BLaER1 treated with 17β-estradiol and CSF1 and Interleukin-3, amounts not matched to agents 10 nM and 100 nM (cell line): Measurements from ENCODE around the gene MKI67.

Experiments used
- H3K27ac ChIP-seq, 11 experiments: shearing (Covaris generic); formaldehyde crosslinking; 2 replicates each; pipeline ENCODE4 v1.8.1; 2022
- H3K27me3 ChIP-seq, 11 experiments: shearing (Covaris generic); formaldehyde crosslinking; 2 replicates each; pipeline ENCODE4 v1.8.1; 2022
- H3K36me3 ChIP-seq, 11 experiments: shearing (Covaris generic); formaldehyde crosslinking; 2 replicates each; pipeline ENCODE4 v1.8.1; 2022
- H3K4me1 ChIP-seq, 10 experiments: shearing (Covaris generic); formaldehyde crosslinking; 2 replicates each; pipeline ENCODE4 v1.8.1; 2022
- H3K4me2 ChIP-seq, 11 experiments: shearing (Covaris generic); formaldehyde crosslinking; 2 replicates each; pipeline ENCODE4 v1.8.1; 2022
- H3K4me3 ChIP-seq, 10 experiments: shearing (Covaris generic); formaldehyde crosslinking; 2 replicates each; pipeline ENCODE4 v1.8.1; 2022
- H3K9ac ChIP-seq, 11 experiments: shearing (Covaris generic); formaldehyde crosslinking; 2 replicates each; pipeline ENCODE4 v1.8.1; 2022
- H3K9me3 ChIP-seq, 11 experiments: shearing (Covaris generic); formaldehyde crosslinking; replicated peaks in 1 of 11; 2 replicates each; pipeline ENCODE4 v1.8.1; 2022
- H4K20me1 ChIP-seq, 11 experiments: shearing (Covaris generic); formaldehyde crosslinking; 2 replicates each; pipeline ENCODE4 v1.8.1; 2022
- Cebpa-rat ChIP-seq, 11 experiments: shearing (Covaris generic); IDR thresholded peaks; 2 replicates each; pipeline ENCODE4 v1.8.1; 2022

Gene MKI67

DNA sequence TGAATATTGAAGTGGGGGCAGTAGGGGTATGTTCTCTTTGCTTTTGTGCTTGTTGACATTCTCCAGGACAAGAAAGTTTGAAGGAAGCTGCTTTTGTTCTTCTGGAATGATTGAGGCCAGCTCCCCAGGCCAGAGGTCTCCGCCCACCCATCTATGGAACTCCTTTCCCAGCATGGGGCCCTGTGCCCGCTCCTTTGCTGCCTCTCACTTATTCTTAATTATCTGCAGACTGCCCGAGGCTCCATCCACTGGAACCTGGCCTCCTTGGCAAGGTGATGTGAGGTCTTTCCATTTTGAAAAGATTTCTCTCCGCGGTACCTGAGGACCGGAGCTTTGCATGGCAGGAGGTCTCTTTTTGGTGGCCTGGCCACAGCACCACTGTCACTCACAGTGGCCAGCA, 39.3 kb upstream of the MKI67 start:
- no peak for TF ChIP-seq Cebpa-rat (IDR thresholded peaks at IDR 0.05)
- H3K4me2 ChIP-seq: no peak overlapping the region
- H3K27me3 ChIP-seq: no peaks in the 10 kb centered on the region
- no peak overlapping the region for H3K27ac ChIP-seq
- H3K4me1 ChIP-seq: peaks cover 13 to 18% (median 16%) of the 10 kb centered on the region in 10 experiments
- peaks cover 0 to 3% (median 0%) of the 10 kb centered on the region in 11 experiments; a peak in 1 of 22 replicates for H4K20me1 ChIP-seq
- no peaks in the 10 kb centered on the region for H3K36me3 ChIP-seq
- no peaks in the 10 kb centered on the region; a peak in 1 of 22 replicates for H3K9me3 ChIP-seq
- H3K4me3 ChIP-seq: no peak overlapping the region
- H3K9ac ChIP-seq: no peak overlapping the region

DNA sequence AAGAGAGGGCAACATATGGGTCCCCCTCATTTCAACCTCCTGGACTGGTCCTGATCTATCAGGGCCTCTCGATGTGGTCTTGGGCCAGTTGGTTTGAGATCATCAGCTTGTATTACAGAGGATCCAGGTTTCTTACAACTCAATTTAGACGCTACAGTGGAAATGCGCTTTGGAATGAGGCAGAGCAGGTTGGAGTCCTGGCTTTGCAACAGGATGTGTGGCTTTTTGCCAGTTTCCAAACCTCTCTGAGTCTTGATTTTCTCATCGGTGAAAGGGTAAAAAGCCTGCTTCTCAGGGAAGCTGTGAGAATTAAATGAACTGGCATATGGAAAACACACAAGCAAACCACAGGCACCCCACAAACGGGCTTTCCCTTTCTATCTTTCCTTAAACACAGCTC, 37.5 kb upstream of the MKI67 start:
- Histone ChIP-seq H3K27me3 (no peaks in the 10 kb centered on the region), H3K4me2 (no peak overlapping the region), H4K20me1 (peaks cover 0 to 3% (median 0%) of the 10 kb centered on the region in 11 experiments; a peak in 1 of 22 replicates), H3K4me1 (peaks cover 22 to 31% (median 28%) of the 10 kb centered on the region in 10 experiments), H3K9ac (no peak overlapping the region), H3K36me3 (no peaks in the 10 kb centered on the region), H3K27ac (no peak overlapping the region), H3K4me3 (no peak overlapping the region), H3K9me3 (no peaks in the 10 kb centered on the region)
- TF ChIP-seq Cebpa-rat (IDR thresholded peaks at IDR 0.05): no peak

DNA sequence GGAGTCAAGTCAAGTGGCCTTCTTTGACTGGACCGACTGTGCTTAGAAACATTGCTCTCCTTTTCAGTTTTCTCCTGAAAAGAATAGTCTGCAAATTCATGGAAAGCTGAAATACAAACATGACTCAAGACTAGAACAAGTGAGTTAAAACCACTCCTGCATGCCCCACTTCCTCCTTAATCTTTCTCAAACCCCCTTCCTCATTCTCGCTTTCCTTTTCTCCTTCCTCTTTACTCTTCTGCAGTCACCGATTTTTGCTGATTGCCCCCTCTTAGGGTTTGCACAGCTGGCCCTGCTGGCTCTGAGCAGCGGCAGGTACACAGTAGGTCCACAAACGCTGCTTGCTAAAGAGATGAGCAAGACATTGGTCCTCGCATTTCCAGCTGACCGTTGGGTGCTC, 34.8 kb upstream of the MKI67 start:
- H3K27ac ChIP-seq: peak overlapping the region in 8 of 11 experiments; percentile 21 to 52 (median 42); a peak in 11 of 22 replicates
- no peaks in the 10 kb centered on the region for H3K9me3 ChIP-seq
- 0 out of 22 replicates have a peak overlapping the region, but pooled peaks of 1 of the 11 experiments have one; percentile 36 for H3K9ac ChIP-seq
- no peaks in the 10 kb centered on the region for H3K36me3 ChIP-seq
- H4K20me1 ChIP-seq: peaks cover 0 to 3% (median 0%) of the 10 kb centered on the region in 11 experiments; a peak in 1 of 22 replicates
- peak overlapping the region; percentile 39 to 92 (median 79) for H3K4me2 ChIP-seq
- peaks cover 25 to 53% (median 48%) of the 10 kb centered on the region in 10 experiments for H3K4me1 ChIP-seq
- TF ChIP-seq Cebpa-rat (IDR thresholded peaks at IDR 0.05): no peak
- H3K4me3 ChIP-seq: no peak overlapping the region
- no peaks in the 10 kb centered on the region; a peak in 1 of 22 replicates for H3K27me3 ChIP-seq

DNA sequence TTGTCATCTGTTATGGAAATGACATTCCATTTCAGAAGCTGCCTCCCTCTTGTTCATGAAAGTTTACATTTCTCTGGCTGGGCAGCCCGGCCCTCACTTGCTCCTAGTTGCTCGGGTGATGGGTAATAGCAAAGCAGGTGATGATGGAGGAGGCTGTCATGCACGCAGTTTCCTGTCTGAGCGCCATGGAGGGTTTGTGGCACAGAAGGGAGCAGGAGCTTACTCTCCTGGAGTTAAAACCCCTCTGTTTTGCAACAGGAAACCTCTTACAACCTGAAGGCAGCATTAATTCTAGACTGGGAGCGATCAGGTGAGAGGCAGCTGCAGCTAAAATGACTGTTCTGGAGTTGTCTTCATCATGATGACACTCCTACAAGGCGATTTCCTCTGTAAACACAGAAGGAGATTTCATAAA, 34.1 kb upstream of the MKI67 start:
- Histone ChIP-seq H3K27ac (peak overlapping the region in 4 of 11 experiments; percentile 44 to 52 (median 50); a peak in 9 of 22 replicates), H3K4me2 (peak overlapping the region; percentile 39 to 92 (median 79)), H3K9me3 (no peaks in the 10 kb centered on the region), H3K9ac (no peak overlapping the region), H3K4me3 (0 out of 20 replicates have a peak overlapping the region, but pooled peaks of 1 of the 10 experiments have one; percentile 7), H3K36me3 (no peaks in the 10 kb centered on the region), H3K4me1 (peaks cover 25 to 53% (median 48%) of the 10 kb centered on the region in 10 experiments), H3K27me3 (no peaks in the 10 kb centered on the region; a peak in 1 of 22 replicates), H4K20me1 (peaks cover 0 to 3% (median 0%) of the 10 kb centered on the region in 11 experiments; a peak in 1 of 22 replicates)
- TF ChIP-seq Cebpa-rat (IDR thresholded peaks at IDR 0.05): peak in 1 of 11 experiments; percentile 26; a peak in 1 of 22 replicates

DNA sequence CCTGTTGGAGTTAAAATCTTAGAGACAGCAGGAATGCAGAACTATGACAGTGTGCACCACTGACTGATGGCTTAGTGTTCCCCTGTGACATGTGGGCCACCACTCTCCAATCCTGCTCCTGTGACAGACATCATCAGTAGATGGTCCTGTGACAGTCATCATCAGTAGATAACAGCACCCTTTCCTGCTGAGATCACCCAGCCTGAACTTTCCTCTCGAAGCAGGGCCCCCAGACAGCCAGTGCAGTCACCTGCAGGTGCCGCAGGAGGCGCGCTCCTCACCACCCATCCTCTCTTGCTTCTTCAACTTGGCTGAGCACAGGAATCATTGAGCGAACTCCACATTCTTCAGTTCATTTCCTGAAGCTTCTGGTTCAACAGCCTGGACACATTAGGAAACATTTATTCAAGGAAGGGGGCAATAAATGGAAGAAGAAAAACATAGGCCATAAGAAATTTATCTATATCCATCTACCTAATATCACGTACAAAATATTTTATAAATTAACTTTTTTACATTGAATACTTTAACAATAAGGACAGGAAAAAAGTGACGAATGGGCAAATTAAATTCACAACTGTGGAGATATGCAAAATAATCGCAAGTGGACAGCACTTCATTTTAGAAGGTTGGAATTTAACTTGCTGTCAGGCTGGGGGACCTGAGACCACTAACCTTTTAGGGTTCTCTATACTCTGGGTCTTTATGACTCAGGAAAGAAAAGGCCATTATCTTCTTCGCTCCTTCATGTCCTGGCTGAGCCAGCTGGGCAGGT, 32.0 kb upstream of the MKI67 start:
- Histone ChIP-seq H3K4me3 (no peak overlapping the region), H3K27ac (no peak overlapping the region; a peak in 1 of 22 replicates), H3K9ac (no peak overlapping the region; a peak in 1 of 22 replicates), H4K20me1 (peaks cover 0 to 3% (median 0%) of the 10 kb centered on the region in 11 experiments; a peak in 1 of 22 replicates), H3K27me3 (peaks cover 0 to 2% (median 0%) of the 10 kb centered on the region in 11 experiments; a peak in 1 of 22 replicates), H3K4me1 (peaks cover 25 to 53% (median 48%) of the 10 kb centered on the region in 10 experiments), H3K9me3 (no peaks in the 10 kb centered on the region), H3K36me3 (no peaks in the 10 kb centered on the region), H3K4me2 (peak overlapping the region in 8 of 11 experiments; percentile 18 to 73 (median 60); a peak in 15 of 22 replicates)
- no peak for TF ChIP-seq Cebpa-rat (IDR thresholded peaks at IDR 0.05)

DNA sequence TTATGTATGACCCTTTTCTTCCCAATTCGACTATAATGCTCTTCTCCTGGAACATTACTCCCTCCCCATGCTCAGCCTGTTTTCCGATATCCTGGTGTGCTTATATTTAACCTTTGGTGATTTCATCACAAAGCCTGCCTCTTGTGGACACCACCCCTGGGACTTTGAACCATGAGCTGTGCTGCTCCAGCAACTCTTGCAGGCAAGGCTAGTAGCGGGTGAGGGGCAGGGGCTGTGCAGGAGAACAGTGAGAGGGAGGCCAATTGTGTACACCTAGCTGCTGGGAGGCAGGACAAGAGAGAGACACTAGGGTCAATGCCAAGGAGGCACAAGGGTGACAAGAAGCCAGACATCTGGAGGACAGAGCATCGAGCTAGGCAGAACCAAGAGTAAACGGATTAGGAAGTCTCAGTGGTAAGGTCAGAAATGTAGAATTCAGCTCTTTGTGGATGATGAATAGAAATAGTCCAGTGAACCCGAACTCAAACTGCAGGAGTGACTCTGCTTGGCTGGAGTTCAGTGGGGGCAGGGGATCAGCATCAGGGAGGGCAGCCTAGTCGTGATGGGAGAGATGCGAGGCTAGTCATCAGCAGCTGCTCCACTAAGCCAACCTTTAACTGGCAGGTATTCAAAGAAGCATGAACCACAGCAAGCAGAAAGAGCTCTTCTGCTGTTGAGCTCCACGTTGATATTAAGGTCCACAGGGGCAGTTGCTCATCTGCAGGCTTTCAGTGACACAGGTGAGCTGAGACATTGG, 31.0 kb upstream of the MKI67 start:
- Histone ChIP-seq H3K4me1 (peaks cover 25 to 53% (median 47%) of the 10 kb centered on the region in 10 experiments), H4K20me1 (peaks cover 0 to 3% (median 0%) of the 10 kb centered on the region in 11 experiments; a peak in 1 of 22 replicates), H3K9me3 (no peaks in the 10 kb centered on the region), H3K4me3 (no peak overlapping the region), H3K4me2 (peak overlapping the region in 10 of 11 experiments; percentile 15 to 73 (median 57); a peak in 18 of 22 replicates), H3K9ac (no peak overlapping the region), H3K27me3 (peaks cover 0 to 10% (median 0%) of the 10 kb centered on the region in 11 experiments; a peak in 5 of 22 replicates), H3K36me3 (no peaks in the 10 kb centered on the region), H3K27ac (no peak overlapping the region; a peak in 2 of 22 replicates)
- TF ChIP-seq Cebpa-rat (IDR thresholded peaks at IDR 0.05): no peak

DNA sequence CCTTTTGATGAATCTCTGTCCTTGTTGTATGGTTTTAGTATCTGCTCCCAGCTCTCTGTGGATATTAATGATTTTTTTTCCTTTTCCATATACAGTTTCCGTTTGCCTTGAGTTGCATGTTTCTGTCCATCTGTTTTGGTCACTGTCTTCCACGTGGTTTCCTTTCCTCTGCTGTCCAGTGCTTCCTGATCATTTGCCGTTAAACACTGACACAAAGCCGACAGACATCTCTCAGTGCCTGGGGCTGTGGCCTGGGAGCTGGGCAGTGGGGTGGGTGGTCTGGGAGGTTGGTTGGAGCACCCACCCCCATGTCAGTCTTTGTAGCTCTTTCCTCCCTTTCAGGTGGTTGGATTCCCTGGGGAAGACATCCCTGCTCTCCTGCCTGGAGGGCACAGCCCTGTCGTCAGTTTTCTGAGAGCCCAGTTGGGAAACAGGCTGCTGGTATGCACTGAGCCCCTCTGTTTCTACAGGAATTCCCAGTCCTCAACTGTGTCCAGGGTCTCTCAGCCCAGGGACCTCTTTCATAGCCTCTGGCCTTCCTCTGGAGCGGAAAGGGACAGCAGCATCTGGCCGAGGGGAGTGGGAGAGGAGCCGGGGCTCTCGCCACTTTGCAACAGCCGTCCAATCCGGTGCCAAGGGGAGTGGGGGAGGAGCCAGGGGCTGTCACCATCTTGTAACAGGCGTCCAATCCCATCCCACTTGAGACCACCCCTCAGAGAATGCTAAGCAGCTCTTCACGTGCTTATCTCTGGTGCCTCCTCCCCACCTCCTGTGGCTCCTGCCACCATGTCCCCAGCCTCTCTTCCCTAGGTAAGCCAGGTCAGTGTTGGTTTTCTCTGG, 26.7 kb upstream of the MKI67 start:
- TF ChIP-seq Cebpa-rat (IDR thresholded peaks at IDR 0.05): no peak
- Histone ChIP-seq H3K4me3 (no peak overlapping the region), H3K9ac (no peak overlapping the region), H3K27me3 (peaks cover 6 to 28% (median 17%) of the 10 kb centered on the region in 11 experiments; a peak in 16 of 22 replicates), H3K36me3 (no peaks in the 10 kb centered on the region), H3K9me3 (no peaks in the 10 kb centered on the region), H3K27ac (no peak overlapping the region), H3K4me2 (no peak overlapping the region), H3K4me1 (peaks cover 23 to 49% (median 45%) of the 10 kb centered on the region in 10 experiments), H4K20me1 (no peaks in the 10 kb centered on the region)

DNA sequence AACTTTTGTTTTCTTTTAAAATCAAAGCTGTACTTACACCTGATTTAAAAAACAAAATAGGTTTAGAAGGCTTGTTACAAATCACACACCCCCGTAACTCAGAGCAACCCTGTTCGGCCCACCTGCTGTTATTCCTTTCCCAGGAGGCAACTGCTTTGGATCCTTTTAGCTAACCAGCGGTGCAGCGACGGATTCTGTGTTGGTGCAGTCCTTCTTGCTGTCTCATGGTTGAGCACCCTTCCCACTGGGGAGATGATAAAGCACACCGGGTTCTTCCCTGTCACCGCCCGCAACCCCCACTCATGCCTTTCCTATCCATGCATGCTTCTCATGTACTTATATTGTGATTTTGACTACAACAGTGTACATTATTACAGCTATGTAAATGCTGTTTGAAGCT, 24.8 kb upstream of the MKI67 start:
- H3K27ac ChIP-seq: no peak overlapping the region
- peaks cover 41 to 52% (median 49%) of the 10 kb centered on the region in 10 experiments for H3K4me1 ChIP-seq
- TF ChIP-seq Cebpa-rat (IDR thresholded peaks at IDR 0.05): no peak
- H3K36me3 ChIP-seq: no peaks in the 10 kb centered on the region
- H4K20me1 ChIP-seq: no peaks in the 10 kb centered on the region
- H3K4me2 ChIP-seq: peak overlapping the region; percentile 81 to 99 (median 97); a peak in 21 of 22 replicates
- H3K9ac ChIP-seq: peak overlapping the region in 4 of 11 experiments; percentile 75 to 78 (median 77); a peak in 4 of 22 replicates
- peak overlapping the region in 4 of 10 experiments; percentile 65 to 76 (median 72); a peak in 6 of 20 replicates for H3K4me3 ChIP-seq
- H3K9me3 ChIP-seq: peaks cover 0 to 11% (median 2%) of the 10 kb centered on the region in 11 experiments; a peak in 9 of 22 replicates
- H3K27me3 ChIP-seq: peaks cover 6 to 28% (median 17%) of the 10 kb centered on the region in 11 experiments; a peak in 16 of 22 replicates
